GM18909 (cell line): ENCODE data around the gene KRT76.
"Not testable (repeated sequence)": the region's sequence is repeated elsewhere in the genome, so short reads cannot be mapped to it uniquely, and the experiment has no call there.

Experiments used
- ATAC-seq: cut with Tn5 transposase; IDR thresholded peaks from one replicate; pipeline ENCODE4 v1.9.1; 2021; ENCODE audit warnings: mild to moderate bottlenecking; ENCODE audit not compliant: unreplicated experiment, poor library complexity

Gene KRT76

DNA sequence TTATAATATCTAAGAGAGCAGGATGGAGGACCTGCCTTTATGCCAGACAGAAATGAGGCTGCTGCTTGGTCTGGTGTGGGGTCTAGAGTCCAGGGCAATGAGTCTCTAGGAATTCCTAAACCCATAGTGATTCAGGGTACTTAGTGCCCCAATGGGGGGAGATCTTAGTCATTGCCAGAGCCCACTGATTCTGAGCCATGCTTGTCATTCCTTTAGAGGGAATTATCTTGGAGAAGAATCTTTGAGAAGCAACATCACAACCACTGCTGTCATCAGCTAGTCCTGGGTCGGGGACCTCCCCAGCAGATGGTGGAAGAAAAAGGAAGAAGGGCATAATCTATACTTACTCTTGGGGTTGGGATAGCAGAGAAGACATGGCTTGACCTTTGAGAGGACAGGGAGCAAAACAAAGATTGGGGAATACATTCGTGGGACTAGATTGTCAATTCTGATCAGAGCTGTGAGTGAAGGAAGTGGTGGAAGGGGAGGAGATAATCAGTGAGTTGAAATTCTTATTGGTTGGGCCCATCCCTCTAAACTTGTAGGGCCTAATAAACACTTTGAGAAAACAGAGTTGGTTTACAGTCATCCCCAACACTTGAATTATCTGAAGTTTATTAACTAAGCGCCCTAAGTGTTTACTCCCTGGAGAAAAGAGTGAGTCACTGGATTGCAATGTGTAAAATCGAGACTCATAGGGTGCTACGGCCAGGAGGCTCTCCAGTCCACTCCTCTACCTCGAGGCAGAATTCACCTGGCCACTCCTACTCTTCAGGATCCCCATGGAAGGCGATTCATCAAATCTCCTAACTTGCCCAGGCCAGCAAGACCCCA is 21.7 kb upstream of the KRT76 start:
- no peak for ATAC-seq

DNA sequence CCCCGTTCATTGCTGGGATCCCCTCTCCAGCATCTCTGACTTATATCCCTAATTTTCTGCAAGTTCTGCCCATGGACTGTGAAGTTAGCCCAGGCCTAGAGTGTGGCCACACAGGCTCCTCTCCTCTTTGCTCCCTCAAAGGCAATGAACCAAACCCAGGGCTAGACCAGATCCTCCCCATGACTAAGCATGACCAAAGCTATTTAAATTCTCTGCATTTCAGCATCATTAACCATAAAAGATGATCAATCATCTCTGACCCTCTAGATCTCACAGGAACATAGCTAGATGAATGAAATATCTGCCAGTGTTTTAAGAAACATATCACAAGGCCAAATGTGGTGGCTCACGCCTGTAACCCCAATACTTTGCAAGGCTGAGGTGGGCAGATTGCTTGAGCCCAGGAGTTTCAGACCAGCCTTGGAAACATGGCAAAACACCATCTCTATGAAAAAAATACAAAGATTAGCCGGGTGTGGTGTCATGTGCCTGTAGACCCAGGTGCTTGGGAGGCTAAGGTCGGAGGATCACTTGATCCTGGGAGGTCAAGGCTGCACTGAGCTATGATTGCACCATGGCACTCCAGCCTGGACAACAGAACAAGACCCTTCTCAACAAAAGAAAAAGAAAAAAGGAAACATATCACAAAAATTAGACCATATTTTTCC is 21.0 kb upstream of the KRT76 start:
- no peak for ATAC-seq

DNA sequence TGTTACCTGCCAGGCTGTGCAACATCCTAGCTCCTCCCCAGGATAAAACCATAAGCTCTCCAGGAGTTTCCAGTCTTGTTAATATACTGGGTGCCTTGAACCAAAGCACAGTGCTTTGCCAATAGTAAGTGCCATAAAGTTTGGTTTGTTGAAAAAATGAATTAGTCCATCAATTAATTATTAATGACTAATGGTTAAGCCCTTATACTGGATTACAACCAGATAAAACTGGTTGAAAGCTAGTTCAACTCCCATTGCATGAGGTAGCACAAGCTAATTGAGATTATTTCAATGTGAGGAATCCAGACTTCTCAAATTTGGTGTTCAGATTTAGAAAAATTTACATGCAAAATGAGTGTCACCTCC is 20.4 kb upstream of the KRT76 start:
- no peak for ATAC-seq

DNA sequence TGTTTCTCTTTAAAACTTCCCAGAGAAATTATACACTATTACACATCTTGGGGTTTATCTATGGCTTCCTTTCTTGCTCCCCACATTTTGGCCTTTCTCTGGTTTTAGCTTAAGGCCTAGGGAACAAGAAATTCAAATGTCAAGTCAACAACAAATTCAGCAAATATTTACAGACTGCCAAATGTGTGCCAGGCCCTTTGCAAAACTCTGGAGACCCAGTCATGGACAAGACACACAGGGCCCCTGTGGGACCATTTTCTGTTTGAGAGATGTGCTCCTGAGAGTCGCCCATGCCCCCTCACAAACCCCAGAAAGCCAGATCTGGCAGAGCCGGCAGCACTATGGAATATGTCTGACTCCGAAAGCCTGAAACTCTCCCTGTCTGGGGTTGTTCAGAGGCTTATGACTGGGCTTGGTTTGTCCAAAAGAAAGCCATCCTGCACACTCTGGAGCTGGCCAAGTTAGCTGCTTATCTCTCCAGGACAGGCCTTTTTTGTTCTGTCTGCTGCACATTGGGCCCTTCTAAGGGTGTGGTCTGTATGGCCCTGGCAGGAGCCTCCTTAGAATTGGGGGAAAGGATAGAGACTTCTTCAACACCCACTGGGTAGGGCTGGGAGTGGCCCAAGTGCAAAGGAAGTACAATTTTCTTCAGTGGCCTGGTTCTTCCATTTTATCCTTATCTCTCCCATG is 19.8 kb upstream of the KRT76 start:
- no peak for ATAC-seq

DNA sequence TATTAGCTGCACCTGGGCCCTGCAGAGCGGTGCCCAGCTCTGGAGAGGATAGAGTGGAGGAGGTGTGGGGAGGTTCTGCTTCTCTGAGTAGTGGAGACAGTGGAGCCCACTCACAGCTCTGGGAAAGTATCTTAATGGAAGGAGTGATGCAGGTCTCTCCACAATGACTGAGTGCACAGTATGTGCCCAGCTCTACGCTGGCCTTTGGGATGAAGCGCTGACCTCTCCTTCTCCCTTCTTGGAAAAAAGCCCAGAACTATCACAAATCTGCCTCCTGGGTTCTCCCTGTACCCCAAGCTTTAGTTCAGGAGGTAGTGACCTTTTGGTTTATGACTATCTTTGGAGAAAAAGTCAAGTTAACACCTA is 19.3 kb upstream of the KRT76 start:
- ATAC-seq: no peak

DNA sequence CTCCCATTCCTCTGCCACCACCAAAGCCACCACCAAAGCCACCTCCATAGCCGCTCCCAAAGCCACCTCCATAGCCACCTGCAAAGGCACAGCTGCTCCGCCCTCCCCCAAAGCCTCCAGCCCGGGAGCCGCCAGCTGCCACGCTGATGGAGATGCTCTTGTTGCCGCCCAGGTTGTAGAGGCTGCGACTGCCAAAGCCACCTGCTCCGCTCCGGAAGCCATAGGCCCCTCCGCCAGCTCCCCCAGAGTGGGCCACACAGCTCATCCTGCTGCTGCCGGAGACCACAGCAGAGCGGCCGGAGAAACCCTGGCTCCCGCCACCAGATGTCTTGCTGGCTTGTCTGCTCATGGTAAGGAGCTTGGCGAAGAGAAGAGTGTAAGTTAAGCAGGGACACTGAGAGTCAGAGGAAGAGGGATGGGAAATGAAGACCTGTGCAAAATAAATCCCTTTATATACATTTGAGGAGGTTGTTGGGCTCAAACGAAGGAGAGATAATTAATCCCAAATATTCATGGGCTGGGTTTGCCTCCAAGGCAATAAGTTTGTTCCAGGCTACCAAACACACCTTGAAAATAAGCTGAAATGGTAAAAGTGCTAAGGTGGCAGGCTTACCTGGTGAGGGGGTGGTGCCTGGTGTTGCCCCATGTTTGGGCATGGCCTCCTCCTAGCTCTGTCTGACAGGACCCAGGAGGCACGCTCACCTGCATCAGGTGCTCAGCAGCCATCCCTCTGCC is 18.7 kb upstream of the KRT76 start, which contains the start of gene KRT3:
Gene KRT3, minus strand, starts transcription at position 424 of the 735 bp plus-strand sequence. Its CDS starts 75 bp downstream, at position 349.
- ATAC-seq: no peak

DNA sequence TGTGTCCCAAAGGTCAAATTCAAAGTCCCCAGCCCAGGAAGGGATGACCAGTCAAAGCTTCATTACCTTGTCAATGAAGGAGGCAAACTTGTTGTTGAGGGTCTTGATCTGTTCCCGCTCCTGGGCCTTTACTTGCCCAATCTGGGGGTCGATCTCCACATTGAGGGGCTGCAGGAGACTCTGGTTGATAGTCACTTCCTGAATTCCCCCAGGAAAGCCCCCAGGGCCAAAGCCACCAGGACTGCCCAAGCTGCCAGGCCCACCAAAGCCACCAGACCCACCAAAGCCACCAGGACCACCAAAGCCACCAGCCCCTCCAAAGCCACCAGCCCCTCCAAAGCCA is 18.2 kb upstream of the KRT76 start:
- ATAC-seq: not testable (repeated sequence)

DNA sequence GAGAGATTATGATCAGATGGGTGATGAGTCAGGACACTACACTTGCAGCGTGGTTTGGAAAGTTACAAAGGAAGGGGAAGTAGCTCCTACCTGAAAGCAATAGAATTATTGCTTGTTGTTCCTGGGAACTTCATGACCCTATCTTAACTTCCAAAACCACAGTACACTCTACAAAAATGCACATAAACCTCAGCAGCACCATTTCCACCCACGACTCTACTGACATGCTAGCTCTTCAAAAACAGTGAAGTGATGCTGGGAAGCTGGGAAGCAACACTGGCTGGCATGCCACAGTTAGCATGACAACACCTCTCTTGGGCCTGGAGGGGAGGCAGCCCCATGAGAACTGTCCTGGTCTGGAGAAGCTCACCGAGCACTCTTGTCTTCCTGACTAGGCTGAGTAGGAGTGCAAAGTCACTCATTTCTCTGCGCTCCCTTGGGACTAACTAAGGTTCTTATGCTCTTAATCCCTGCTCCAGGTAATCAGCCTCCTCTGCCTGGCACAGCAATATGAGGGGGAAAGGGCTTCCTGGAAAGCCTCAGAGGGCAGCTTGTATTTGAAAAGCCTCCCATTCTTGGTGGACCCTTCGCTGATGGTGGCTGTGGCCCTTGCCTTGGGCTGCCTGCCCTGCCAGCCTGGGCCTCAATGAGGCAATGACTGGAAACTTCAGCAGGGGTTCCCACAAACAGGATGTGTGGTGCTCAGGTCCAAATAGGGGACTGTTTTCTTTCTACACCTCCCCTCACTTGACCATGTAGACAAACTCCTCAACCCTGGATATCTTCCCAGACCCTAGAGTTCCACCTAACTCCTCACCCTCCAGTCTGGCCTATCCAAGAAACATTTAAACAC is 17.6 kb upstream of the KRT76 start:
- ATAC-seq: no peak

DNA sequence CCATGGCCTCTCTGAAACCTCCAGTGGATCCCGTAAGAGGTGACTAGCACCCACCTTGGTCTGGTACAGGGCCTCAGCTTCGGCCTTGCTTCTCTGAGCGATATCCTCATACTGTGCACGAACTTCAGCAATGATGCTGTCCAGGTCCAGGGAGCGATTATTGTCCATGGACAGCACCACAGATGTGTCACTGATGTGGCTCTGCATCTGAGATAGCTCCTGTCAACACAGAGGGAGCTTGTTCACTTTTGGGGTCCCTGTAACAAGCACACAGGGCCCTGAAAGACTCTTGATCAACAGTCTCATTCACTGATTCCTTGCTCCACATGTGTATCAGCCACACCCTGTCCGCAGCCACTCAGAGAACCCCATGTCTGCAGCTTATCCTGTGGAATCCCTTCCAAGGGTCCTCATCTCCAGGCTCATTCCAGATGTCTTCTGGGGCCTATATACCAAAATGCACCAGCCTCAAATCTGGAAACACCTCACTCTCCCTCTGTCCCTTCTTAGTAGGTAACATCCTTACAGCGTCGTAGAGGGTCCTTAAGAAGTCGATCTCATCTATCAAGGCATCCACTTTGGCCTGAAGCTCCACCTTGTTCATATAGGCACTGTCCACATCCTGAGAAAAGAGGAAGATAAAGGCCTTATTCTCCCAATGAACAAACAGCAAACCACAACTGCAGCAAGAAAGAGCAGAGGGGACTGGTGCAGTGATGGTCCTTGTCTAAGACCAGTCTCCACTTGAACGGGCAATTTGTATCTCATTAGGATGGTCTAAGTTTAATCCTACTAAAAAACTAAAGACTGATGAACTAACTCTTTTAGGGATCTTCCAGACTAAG is 15.3 kb upstream of the KRT76 start:
- ATAC-seq: no peak

DNA sequence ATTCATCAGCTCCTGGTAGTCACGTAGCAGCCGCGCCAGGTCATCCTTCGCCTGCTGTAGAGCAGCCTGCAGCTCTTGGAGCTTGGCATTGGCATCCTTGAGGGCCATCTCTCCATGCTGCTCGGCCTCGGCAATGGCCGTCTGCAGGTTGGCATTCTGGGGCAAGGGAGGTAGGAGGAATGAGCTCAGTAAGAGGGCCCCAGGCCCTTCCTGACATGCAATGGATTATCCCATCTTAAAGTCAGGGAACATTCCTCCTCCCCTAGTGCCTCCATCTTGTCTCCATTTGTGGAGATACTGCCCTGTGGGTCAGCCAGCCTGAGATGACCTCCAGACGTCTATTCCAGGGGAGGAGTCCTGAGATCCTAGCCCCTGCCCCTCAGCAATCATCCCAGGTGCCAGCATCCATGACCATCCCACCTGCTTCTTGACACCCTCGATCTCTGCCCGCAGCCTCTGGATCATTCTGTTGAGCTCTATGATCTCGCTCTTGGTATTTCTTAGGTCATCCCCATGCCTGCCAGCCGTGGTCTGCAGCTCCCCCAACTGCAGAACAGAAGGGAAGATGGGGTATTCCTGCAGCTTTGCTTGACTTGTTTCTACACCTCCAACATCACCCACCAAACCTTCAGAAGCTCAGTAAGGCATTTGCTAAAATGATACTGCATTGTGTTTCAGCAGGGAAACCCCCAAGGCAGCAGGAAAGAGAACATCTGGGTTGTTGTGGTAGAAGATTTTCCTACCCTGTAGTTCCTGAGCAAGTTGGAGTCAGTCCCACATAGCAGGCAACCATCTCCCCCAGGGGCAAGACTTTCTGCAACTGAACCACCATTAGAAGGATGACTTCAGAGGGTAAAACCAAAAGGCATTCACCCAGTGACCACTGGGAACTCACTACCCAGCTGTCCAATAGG is 14.4 kb upstream of the KRT76 start:
- ATAC-seq: no peak

DNA sequence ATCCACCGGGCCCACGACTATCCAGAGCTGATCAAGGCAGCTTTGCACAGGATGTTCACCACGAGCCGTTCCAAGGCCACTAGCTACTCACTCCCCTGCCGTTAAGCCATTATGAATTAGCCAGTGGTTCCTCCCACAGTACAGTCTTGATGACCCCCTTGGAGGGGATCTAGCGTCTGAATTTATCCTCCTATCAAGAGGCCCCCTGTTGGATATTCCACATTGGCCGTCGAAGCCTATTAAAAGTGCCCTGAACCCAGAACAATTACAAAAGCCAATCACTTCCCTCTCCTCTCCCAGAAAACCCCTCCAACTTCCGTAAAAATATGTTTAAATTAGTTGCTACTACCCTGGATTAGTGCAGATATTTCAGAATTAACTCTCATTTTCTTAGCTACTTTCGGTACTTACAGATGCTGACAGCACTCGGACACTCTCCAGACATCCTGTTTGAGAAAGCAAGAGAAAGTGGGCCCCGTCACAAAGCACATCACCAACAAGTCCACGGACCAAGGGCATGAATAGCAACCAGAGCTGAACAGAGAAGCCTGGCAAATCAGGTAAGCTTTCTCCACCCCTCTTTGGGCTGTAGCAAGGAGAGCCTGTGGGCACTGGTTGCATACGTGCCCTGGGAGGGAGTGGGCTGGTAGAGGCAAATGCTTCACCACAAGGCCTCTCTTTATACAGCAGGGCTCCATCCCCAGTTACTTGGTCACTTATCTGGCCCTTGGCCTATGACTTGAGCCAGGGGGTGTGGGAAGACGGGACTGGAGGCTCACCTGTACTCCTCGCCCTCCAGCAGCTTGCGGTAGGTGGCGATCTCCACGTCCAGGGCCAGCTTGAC is 13.5 kb upstream of the KRT76 start:
- ATAC-seq: no peak

DNA sequence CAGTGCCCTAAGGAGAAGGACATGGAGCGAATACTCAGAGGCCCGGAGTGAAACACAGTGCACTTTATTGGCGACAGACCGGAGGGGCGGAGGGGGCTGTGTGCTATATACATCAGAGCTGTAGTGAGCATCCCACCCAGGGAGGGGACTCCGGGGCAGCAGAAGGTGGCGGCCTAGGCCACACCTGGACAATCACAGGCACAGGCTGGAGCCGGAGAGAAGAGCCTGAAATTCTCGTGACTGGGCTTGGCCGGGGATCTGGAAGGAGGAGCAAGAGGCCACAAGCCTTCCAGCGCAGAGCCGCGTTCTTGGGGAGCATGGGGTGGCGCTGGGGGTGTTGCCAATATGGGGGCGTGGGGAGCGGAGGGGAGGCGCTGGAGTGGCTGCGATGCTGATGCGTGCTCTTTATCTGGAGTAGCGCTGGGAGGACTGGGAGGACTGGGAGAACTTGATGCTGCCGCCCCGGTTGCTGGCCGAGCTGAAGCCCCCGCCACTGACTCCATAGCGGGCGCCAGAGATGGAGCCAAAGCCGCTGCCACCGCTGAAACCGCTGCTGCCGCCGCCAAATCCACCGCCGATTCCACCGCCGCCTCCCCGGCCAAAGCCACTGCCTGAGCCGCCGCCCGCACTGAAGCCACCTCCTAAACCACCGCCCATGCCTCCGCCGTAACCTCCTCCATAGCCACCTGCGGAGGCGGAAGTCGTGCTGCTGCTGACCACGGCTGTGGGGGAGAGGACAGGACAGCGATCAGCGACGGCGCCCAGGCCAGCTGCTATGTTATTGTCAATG is 12.7 kb upstream of the KRT76 start:
- ATAC-seq: no peak

DNA sequence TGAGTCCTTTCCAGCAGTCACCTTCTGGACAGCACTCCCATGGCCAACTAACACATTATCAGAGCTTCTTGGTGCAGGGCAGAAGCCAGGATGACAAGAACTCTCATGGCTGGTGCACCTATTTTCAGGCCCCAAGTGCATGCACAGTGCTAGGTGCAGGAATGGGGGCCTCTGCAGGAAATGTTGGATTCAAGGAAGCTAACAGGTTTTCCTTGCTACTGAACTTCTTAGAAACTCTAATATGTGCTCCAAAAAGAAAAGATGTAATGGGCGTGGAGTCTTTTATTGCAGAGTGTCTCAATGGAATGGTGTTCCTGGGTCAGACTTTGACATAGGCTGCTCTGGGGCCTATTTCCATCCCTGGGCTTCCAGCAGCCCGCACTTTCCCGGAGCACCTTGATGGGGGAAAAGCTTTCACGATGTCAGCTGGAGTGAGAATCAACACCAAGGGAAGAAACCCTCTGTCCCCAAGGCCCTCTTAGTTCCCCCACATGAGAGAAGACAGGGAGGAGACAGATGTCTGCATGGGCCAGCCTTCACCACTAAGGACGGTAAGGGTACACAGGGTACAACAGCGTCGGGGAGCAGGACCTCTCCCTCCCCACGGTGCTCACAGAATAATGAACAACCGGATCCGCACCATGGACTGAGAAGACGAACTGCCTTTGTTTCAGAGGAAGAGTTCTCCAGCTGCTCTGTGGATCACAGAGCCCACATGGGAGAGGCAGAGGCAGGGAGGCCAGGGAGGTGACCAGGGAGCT is 11.9 kb upstream of the KRT76 start:
- no peak for ATAC-seq

DNA sequence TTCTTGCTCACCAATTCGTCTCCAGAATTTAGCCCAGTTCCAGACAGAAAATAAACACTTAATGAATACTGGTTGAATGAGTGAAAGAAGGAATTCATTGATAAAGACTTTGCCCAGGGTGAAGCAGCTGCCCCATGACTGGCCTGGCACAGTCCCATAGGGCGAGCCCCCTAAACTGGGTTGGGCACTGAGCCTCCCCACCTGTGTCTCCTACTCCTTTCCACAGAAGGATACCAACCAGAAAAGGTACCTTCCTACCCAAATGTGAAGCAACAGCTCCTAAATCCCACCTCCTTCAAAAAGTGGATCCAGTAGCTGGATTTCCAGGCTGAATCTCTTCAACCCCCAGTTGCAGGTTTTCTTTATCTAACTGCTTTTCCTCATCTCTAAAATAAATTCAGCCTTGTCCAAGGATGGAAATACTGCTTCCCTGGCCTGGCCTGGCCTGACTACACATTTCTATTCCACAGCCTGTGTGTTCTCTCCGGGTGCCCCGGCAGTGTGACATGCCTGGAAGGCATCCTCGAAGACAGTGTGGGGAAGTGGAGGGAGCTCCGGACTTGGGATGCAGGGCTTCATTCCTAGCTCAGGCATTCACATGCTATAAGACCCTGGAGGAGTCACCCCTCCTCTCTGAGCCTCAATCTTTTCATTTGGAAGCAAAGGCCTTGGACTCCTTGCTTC is 11.2 kb upstream of the KRT76 start:
- ATAC-seq: no peak
